Lower lobe of right lung (tissue), 2 donors: ENCODE measurements around the gene HOXA7. TPM values are rescaled to one million over a fixed set of nuclear protein-coding genes. Genes with fewer than 3 reads are reported as not detected.
A peak's percentile ranks its signal among the peaks of the same experiment; 100 is the strongest.

ENCODE experiments used
- ATAC-seq, 2 donors: fragments of 200-7000 bp; cut with Tn5 transposase; one replicate each; pipeline ENCODE4 v1.9.1; 2020 to 2022; ENCODE audit warnings: mild to moderate bottlenecking in 2 of 2, moderate library complexity in 2 of 2
- DNase-seq: peaks from one replicate; pipeline ENCODE4 v3.0.0-alpha.2; 2020
- H3K27ac ChIP-seq: fragments of 200-600 bp; one replicate; pipeline ENCODE4 v1.8.0; 2022
- H3K27me3 ChIP-seq: fragments of 200-600 bp; one replicate; pipeline ENCODE4 v1.8.0; 2022; ENCODE audit warnings: low read depth
- H3K36me3 ChIP-seq: fragments of 200-600 bp; one replicate; pipeline ENCODE4 v1.8.0; 2022; ENCODE audit warnings: mild to moderate bottlenecking
- H3K4me1 ChIP-seq: fragments of 200-600 bp; one replicate; pipeline ENCODE4 v1.8.0; 2022
- H3K4me3 ChIP-seq: fragments of 200-600 bp; one replicate; pipeline ENCODE4 v1.8.0; 2022; ENCODE audit warnings: mild to moderate bottlenecking
- H3K9me3 ChIP-seq: fragments of 200-600 bp; one replicate; pipeline ENCODE4 v1.8.0; 2022
- CTCF ChIP-seq: fragments of 200-600 bp; IDR thresholded peaks from one replicate; pipeline ENCODE4 v1.8.0; 2022; ENCODE audit warnings: antibody characterized with exemption, mild to moderate bottlenecking
- intact Hi-C: fragments of 100-400 bp; cut with DNase I; formaldehyde crosslinking; loops from one replicate; pipeline ENCODE4 v1.11.0; 2022
- total RNA-seq: library from RNA; stranded (reverse); fragmentation: NEBNext Ultra II Directional; extraction: Animal tissue kit (Norgen Biotek cat#: 25700); gene quantifications from one replicate; pipeline ENCODE4 v1.2.1, GENCODE V29; 2021
- donor health status: DM: no; HTN: yes; CAD: no; lungs with severe emphysema.

HOXA7 gene
- total RNA-seq, 1 donor from 2014 or later, result 2.2 TPM

- H3K27ac ChIP-seq, result no peak overlapping the region
- no peak for ATAC-seq
- peaks cover 47% of the 10 kb centered on the region for H3K4me1 ChIP-seq
- H3K27me3 ChIP-seq, result peaks cover 100% of the 10 kb centered on the region
- no peaks in the 10 kb centered on the region for H3K9me3 ChIP-seq
- TF ChIP-seq CTCF, result no peak
- H3K36me3 ChIP-seq, result no peaks in the 10 kb centered on the region
- H3K4me3 ChIP-seq, result no peak overlapping the region
- intact Hi-C loops, result no loop called here
- no peak for DNase-seq
Observed at GRCh38 chr7:27185854-27186667, 29.6 kb upstream of the HOXA7 start.

- Histone ChIP-seq H3K4me1 (peaks cover 47% of the 10 kb centered on the region), H3K36me3 (no peaks in the 10 kb centered on the region), H3K4me3 (peak within 1 kb of the TSS; percentile 40), H3K9me3 (no peaks in the 10 kb centered on the region), H3K27ac (no peak within 1 kb of the TSS), H3K27me3 (peaks cover 99% of the 10 kb centered on the region)
- DNase-seq (no peak), ATAC-seq (no peak)
- no peak for TF ChIP-seq CTCF
- intact Hi-C loops, result no loop called here
Observed at GRCh38 chr7:27185013-27185853, 28.8 kb upstream of the HOXA7 start, which contains the start of gene HOXA11. TSS of gene HOXA11 (minus strand) at chr7:27185232. CDS start at chr7:27185144, 88 bp downstream.

- DNase-seq (no peak), ATAC-seq (no peak)
- intact Hi-C loops, result no loop called here
- Histone ChIP-seq H3K4me3 (peak overlapping the region; percentile 40), H3K9me3 (no peaks in the 10 kb centered on the region), H3K27ac (no peak overlapping the region), H3K27me3 (peaks cover 99% of the 10 kb centered on the region), H3K4me1 (peaks cover 53% of the 10 kb centered on the region), H3K36me3 (no peaks in the 10 kb centered on the region)
- TF ChIP-seq CTCF, result no peak
Observed at GRCh38 chr7:27184337-27185012, 28.0 kb upstream of the HOXA7 start.

GRCh38 chr7:27183682-27184336 is 27.3 kb upstream of the HOXA7 start:
- H3K36me3 ChIP-seq, result no peaks in the 10 kb centered on the region

More at GRCh38 chr7:27183682-27184336, 27.3 kb upstream of the HOXA7 start:
- ATAC-seq (no peak), DNase-seq (no peak)
- intact Hi-C loops, result no loop called here
- Histone ChIP-seq H3K27me3 (peaks cover 99% of the 10 kb centered on the region), H3K27ac (no peak overlapping the region), H3K9me3 (no peaks in the 10 kb centered on the region), H3K4me3 (peak overlapping the region; percentile 40), H3K4me1 (peaks cover 48% of the 10 kb centered on the region)
- TF ChIP-seq CTCF, result no peak
